Measurements from ENCODE around the gene R3HDM4. TPM values are rescaled to one million over a fixed set of nuclear protein-coding genes. Genes with fewer than 3 reads are reported as not detected.

R3HDM4 gene
- total and polyA plus RNA-seq, 9 of the 15 experiments (the other 6 are each of a cell fraction or from before 2014, with no cell fraction given), result 3.2 to 154 (median 59.0) TPM

GRCh38 chr19:925526-926322 lies 12.7 kb upstream of the R3HDM4 start, which contains the start of gene ARID3A (continued):
- no peak for TF ChIP-seq CHD7 (IDR thresholded peaks at IDR 0.05; ENCODE audit: low read depth, low read length)
- TF ChIP-seq MAZ (CRISPR knock-in tag; conservative IDR thresholded peaks at IDR 0.05 in 1 of 2, IDR thresholded peaks at IDR 0.05 in 1 of 2), result peak in 1 of 2 experiments; percentile 95; a peak in 3 of 4 replicates
- no peak for TF ChIP-seq ZNF146 (CRISPR knock-in tag; IDR thresholded peaks at IDR 0.05; ENCODE audit: unreplicated experiment)
- TF ChIP-seq ZBED1 (IDR thresholded peaks at IDR 0.05), result no peak
- no peak for TF ChIP-seq HMBOX1 (IDR thresholded peaks at IDR 0.05)
- TF ChIP-seq NFE2L1 (tag; IDR thresholded peaks at IDR 0.05; ENCODE audit: borderline replicate concordance, low read depth), result no peak
- no peak for TF ChIP-seq TCF15 (CRISPR knock-in tag; IDR thresholded peaks at IDR 0.05)
- no peak for TF ChIP-seq CHD2 (IDR thresholded peaks at IDR 0.05; ENCODE audit: low read depth, low read length)
- TF ChIP-seq ZNF232 (CRISPR knock-in tag; IDR thresholded peaks at IDR 0.05), result no peak
- TF ChIP-seq ZNF3 (CRISPR knock-in tag; IDR thresholded peaks at IDR 0.05), result no peak
- no peak for TF ChIP-seq XRCC3 (IDR thresholded peaks at IDR 0.05)

Data from K562 (cell line).